Activated CD4-positive, alpha-beta T cell treated with anti-CD3 and anti-CD28 coated beads for 48 hours (primary cell): ENCODE measurements around the gene ARL6IP1.
"Not testable (repeated sequence)": the region's sequence is repeated elsewhere in the genome, so short reads cannot be mapped to it uniquely, and the experiment has no call there.

Experiments
- DNase-seq: peaks from one replicate; pipeline ENCODE4 v3.0.0-alpha.2; 2020

The ARL6IP1 gene

GRCh38 chr16:18797746-18798145 is 3.6 kb downstream of the ARL6IP1 start:
- no peak for DNase-seq

GRCh38 chr16:18796377-18796776 is 5.0 kb downstream of the ARL6IP1 start:
- no peak for DNase-seq

GRCh38 chr16:18792836-18793433 is 8.4 kb downstream of the ARL6IP1 start:
- no peak for DNase-seq

- DNase-seq, result peak; percentile 95
Measured at GRCh38 chr16:18789850-18790706, 11.3 kb downstream of the ARL6IP1 start, which contains the start of gene RPS15A. Gene RPS15A, minus strand, starts transcription at chr16:18790334. Its CDS starts 1,221 bp downstream, at chr16:18789113.

- DNase-seq, result no peak
Measured at GRCh38 chr16:18789515-18789849, 11.9 kb downstream of the ARL6IP1 start.

- no peak for DNase-seq
Measured at GRCh38 chr16:18788828-18789514, 12.4 kb downstream of the ARL6IP1 start.

- no peak for DNase-seq
Measured at GRCh38 chr16:18784917-18785623, 16.3 kb downstream of the ARL6IP1 start.

- no peak for DNase-seq
Measured at GRCh38 chr16:18783430-18784341, 17.7 kb downstream of the ARL6IP1 start.

GRCh38 chr16:18782697-18783429 is 18.5 kb downstream of the ARL6IP1 start:
- peak; percentile 37 for DNase-seq

GRCh38 chr16:18781232-18781631 is 20.1 kb downstream of the ARL6IP1 start:
- DNase-seq, result not testable (repeated sequence)

- not testable (repeated sequence) for DNase-seq
Measured at GRCh38 chr16:18780460-18781026, 20.8 kb downstream of the ARL6IP1 start.

GRCh38 chr16:18777664-18778063 is 23.7 kb downstream of the ARL6IP1 start:
- DNase-seq, result not testable (repeated sequence)

- not testable (repeated sequence) for DNase-seq
Measured at GRCh38 chr16:18776334-18776733, 25.0 kb downstream of the ARL6IP1 start.

- not testable (repeated sequence) for DNase-seq
Measured at GRCh38 chr16:18774651-18775050, 26.7 kb downstream of the ARL6IP1 start.

GRCh38 chr16:18772171-18772570 is 29.2 kb downstream of the ARL6IP1 start:
- DNase-seq, result not testable (repeated sequence)

- DNase-seq, result not testable (repeated sequence)
Measured at GRCh38 chr16:18770336-18770962, 30.9 kb downstream of the ARL6IP1 start.

- DNase-seq, result peak; percentile 29
Measured at GRCh38 chr16:18767217-18767616, 34.1 kb downstream of the ARL6IP1 start.

GRCh38 chr16:18762713-18763112 is 38.6 kb downstream of the ARL6IP1 start:
- not testable (repeated sequence) for DNase-seq

- peak; percentile 60 for DNase-seq
Measured at GRCh38 chr16:18759598-18760520, 41.5 kb downstream of the ARL6IP1 start.
